HPDE6-E6E7 (cell line): ENCODE data around the gene SMYD3.
"Not testable (repeated sequence)": the region's sequence is repeated elsewhere in the genome, so short reads cannot be mapped to it uniquely, and the experiment has no call there.

Experiments used
- DNase-seq: peaks from one replicate; pipeline ENCODE4 v3.0.0; 2011; ENCODE audit warnings: missing footprints; ENCODE audit errors: extremely low spot score

Gene SMYD3

DNA sequence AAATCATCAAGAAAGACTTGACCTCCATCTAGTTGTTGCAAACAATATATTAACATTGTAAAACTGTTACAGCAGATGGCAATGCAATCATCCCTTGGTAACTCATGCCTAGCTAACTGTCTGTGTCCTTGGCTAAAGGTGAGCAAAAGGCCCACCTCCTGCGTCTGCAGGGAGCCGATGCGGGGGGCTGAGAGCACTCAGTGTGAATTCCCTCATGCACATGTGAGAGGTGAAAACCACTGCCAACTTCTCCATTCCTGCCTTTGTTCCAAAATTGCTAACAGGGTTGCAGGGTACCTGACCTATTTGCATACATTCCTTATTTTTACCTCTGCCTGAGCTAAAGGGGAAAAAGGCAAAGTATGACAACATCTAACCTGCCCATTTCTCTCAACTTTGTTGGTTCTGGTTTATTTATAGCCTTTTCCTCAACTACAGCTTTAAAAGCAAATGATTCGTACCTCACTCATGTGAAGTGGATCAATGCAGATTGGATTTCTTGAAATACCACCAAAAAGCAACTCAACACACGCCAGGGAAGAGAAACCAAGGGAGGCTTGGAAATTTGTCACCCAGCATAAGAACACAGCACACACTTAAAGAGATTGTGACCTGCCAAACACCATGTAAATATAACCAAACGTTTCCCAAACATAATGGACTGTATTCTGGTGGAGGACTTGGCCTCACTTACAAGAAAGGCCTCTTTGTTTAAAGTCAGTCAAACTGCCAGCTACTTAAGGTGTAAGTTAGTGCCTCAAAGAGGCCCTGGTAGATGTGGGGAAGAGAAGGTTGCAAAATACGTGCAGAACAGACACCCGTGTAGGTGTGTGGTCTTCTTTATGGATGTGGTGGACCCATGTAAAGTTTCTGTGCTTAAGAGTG is 651.0 kb downstream of the SMYD3 start:
- DNase-seq, result no peak

DNA sequence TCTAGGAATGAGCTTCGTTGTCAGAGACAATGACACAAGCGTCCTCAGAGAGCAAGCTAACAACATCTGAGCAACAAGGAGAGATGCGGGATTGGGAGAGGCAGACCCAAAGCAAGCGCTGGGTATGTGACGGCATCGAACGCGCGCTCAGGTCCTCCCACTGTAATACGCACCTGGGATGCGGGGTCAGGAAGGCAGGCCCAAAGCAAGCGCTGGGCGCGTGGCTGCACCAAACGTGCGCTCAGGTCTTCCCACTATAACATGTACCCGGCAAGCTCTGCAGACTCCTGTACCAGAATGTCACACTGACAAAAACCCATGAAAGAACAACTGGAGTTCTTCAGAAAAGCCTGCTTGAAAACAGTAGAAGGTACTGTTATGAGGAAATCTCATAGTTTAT is 653.8 kb downstream of the SMYD3 start:
- DNase-seq, result no peak

DNA sequence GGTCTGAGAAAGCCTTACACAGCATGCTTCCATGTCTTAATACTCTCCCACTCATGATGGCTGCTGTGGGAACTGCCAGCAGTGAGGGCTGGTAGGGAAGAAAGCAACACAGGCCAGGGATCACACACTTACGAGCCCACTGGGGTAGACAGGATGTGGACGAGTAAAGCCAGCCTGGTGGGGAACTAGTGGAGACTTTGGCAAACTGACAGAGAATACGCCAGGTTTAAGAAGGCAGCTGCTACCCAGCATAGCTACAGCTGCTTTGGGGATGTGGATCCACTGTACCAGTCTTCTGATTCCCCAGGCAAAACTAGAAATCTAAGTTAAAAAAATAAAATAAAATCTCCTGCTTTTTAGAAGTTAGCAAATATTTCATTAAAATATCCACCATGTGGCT is 664.0 kb downstream of the SMYD3 start:
- no peak for DNase-seq

DNA sequence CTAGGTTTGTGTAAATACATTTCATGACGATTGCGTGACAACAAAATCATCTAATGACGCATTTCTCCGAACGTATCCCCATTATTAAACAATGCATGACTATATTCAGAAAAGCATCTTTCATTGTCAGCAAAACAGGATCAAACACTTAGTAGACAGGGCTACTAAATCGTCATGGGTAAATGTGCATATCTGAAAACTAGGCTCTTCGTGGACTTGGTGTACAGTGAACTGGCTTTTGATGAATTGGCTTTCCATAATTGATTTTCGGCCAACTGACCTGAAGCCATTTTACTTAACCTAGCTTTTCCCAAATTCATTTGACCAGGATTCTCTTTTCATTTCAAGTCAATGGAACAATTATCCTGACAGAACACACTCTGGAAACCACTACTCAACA is 665.0 kb downstream of the SMYD3 start:
- no peak for DNase-seq

DNA sequence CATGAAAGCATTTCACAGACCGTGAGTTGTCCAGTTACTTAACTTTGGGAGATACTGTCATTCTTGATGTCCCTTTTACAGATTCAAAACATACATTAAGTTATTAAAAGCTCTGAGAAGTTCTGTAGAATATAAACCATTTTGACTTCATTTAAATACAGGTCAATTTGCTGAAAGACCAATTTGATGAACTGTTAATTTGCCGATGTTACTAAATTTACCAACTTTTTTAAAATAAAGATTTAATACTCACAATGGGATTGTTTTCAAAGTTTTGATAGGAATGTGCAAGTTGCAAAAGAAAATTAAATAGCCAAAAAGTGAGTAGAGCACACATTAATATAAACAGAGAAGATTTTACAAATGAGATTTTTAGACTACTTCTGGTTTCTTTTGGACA is 666.1 kb downstream of the SMYD3 start:
- DNase-seq, result no peak

DNA sequence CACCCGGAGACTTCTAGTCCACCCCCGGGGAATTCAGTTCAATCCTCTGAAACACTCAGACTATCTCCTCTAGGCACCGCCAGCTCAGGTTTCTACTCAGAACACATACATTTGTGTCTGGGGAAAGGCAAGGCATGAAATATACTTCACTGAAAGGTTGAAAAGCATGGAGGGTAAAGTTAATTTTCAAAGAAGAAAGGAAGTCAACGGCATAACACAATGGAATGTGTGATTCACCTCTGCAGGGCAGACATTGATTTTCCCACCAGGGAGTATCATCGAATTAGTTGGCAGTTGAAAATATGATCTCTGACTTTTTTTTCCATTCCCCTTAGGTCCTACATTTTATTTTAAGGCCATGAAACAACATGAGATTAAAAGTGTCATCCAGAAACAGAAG is 669.4 kb downstream of the SMYD3 start:
- no peak for DNase-seq

DNA sequence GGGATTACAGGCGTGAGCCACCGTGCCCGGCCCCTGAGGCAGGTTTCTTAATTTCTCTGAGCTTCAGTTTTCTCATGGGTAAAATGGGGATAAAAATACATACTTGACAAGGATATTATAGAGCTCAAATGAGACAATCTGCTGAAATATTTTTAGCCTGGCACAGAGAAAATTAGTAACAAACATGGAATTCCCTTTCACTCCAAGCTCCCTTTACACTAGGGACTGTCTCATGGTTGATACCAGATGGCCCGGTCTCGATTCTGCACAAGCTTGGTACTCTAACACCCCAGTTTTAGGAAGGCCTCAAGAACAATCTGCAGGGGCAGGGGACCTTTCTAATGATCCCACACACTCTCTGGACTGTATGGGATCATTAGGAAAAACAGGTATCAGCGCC is 671.7 kb downstream of the SMYD3 start:
- DNase-seq, result no peak

DNA sequence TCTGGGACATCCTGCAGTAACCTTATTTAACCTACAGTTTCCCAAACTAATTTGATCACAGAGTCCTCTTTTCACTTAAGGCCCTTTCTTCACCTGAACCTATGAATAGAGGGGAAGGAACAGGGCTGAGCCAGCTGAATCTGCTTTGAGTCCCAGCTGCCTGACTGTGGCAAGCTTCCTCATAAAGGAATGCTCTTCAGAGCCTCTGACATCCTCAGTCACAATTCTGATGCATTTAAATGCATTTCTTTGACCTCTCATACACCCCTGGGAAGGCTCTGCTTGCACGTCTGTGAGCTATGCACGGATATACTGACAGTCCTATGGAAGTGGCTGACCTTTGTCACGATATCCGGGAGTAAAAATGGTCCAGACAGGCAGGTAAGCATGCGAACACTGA is 673.1 kb downstream of the SMYD3 start:
- DNase-seq, result no peak

DNA sequence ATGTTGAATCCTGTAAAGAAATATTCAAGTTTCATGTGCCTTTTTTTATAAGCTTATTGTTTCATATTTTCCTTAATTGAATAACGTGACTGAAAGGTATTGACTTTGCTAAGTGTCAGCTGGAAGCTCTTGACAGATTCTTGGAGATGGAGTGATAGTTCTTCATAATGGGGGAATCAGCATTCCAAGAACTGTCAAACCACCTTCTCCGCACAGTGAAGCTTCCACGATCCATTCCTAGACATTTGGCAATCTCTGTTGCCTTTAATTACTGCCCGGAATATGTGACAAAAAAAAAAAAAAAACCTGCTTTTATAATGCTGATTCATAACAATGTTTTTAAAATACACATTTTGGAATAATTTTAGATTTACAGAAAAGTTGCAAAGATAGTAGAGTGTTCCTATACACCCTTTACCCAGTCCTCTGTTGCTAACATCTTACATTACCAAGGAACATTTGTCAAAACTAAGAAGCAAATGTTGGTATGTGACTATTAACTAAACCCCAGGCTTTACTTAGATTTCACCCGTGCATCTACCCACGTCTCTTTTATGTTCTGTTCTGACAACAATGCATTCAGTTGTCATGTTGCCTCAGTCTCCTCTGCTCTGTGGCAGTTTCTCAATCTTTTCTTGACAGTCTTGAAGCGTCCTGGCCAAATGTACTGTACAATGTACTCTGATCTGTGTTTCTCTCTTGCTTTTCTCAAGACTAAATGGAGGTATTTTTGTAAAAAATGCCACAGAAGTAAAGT is 674.1 kb downstream of the SMYD3 start:
- DNase-seq, result no peak

DNA sequence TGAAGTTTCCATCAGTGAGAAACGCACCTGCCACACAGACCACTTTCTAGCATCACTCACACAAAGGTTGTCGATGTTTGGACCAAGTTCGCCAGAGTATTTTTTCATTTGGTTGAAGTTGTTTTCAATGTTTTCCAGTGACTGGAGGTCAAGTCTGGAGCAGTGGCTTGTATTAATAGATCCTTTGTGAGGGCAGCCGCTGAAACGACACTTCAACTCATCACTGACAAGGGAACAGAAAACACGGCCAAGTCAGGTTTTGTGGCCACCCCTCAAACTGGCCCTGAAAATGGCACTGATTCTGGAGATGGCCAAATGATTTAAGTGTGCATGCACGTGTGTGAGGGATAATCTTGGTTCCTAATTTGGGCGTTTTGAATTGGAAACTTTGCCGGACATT is 675.6 kb downstream of the SMYD3 start:
- no peak for DNase-seq

DNA sequence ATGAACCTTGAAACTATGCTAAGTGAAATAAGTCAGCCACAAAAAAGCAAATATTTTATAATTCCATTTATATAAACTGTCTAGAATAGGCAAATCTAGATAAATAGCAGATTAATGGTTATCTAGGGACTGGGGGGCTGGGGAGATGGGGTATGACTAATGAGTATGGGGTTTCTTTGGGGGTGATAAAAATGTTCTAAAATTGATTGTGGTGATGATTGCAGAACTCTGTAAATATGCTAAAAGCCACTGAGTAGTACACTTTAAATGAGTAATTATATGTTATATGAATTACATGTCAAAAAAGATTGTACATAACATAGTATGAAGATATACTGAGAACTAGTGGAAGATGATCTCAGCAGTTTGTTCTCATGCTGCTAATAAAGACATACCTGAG is 677.3 kb downstream of the SMYD3 start:
- no peak for DNase-seq

DNA sequence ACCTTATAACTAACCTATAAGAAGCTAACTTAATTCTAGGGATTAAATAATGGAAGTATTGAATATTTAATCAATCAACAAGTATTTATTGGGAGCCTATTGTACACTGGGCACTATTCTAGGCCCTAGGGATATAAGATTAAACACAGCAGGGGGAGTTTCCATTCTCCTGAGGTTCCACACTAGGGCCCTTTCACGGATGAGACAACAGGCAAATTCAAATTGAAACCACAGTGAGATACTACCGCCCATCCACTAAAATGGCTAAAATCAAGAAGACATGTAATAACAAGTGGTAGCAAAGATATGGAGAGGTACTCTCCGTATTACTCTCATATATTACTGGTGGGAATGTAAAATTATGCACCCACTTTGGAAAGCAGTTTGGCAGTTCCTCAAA is 677.9 kb downstream of the SMYD3 start:
- DNase-seq, result no peak

DNA sequence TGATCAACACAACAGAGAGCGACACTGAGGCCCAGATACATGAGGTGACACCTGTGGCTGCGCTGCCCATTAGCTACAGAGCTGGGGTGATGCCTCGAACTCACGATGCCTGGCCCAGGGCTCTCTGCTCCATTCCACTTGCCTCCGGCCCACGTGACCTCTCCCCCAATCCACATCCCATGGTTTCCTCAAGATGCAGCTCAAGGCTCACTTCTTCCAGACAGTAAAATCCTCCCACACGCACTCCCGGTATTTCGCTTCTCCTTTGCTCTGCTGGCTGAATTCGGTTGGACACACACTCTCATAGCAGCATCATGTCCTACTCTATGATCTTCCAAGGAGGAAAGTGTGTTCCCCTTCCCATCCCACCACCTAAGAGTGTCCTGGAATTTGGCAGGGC is 679.8 kb downstream of the SMYD3 start:
- no peak for DNase-seq

DNA sequence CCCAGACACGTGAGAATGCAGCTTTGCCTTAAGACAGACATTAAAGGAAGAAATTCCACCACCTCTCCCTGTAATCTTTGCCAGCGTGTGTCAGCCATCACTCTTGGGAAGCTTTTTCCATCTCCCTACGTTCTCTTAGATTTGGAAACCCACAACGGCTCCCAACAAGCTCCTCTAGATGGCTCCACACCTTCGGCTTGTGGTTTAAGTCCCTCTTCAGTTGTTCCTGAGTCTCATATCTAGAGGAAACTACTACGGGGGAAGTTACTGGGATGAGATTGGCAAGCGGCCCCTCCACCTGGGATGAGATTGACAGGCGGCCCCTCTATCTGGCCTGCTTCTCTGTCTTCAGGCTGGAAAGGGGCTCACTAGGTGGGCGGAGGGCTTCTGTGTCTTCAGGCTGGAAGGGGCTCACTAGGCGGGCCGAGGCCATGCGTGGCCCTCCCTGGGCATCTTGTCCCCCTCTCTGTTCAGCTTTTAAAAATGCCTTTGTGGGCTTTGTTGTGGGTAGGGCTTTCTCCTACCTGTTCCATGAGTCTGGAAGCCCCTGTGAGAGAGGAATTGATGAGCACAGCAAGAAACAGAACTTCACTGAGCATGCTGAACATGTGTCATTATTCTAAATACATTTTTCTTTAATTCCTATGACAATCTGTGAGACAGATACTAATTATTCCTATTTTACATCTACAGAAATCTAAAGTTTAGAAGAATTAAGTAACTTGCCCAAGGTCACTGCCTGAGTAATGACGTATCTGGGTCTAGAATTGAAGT is 681.8 kb downstream of the SMYD3 start:
- DNase-seq, result no peak

DNA sequence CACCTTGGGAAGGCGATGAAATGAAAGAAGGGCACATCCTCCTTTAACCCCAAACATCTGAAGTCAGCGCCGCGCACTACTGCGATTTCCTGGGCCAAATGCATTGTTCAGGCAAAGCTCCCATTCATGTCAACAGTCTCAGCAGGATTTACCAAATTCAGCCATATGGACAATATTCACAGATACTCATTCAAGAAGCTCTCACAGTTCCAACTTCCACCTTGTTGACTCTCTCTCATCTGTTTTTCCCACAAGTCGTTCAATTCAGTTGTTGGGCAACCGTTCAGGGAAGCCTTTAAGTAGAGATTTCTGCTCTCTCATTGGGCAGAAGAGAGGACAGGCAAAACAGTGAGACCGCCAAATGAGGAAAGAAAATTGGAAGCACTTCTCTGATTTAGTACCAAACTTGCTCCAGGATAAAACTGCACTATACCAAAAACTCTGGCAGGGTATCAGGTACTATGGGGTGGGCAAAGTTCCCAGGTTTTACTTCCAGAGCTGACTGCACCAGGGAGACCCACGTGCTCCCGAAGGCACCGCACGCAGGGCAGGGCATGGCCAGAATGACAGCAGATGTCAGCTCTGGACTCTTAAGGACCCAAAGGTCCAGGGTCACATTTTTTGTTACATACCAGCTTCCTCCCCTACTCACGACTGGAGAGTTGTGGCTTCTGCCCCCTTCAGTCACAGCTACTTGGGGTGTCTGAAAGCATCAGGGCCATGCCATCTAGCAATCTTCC is 683.5 kb downstream of the SMYD3 start:
- no peak for DNase-seq

DNA sequence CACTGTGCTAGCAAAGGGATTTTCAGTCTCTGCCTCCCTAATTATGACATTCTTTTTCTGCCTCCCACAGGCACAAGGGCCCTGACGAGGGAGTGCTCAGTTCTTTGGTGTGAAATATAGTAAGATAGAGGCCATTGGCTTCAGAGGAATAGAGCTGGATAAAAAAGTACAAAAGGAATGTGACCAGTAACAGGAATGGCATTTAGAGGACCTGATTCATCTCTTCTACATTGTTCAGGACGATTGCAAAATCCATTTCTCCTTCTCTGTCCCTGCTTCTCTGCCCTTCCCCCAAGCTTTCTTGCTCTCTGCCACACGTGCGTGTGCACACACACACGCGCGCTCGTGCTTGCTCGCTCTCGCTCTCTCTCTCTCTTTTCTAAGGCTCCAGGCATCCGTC is 684.1 kb downstream of the SMYD3 start:
- DNase-seq, result peak; percentile 45

DNA sequence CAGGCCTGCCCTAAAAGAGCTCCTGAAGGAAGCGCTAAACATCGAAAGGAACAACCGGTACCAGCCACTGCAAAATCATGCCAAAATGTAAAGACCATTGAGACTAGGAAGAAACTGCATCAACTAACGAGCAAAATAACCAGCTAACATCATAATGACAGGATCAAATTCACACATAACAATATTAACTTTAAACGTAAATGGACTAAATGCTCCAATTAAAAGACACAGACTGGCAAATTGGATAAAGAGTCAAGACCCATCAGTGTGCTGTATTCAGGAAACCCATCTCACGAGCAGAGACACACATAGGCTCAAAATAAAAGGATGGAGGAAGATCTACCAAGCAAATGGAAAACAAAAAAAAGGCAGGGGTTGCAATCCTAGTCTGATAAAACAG is 688.7 kb downstream of the SMYD3 start:
- DNase-seq, result not testable (repeated sequence)

DNA sequence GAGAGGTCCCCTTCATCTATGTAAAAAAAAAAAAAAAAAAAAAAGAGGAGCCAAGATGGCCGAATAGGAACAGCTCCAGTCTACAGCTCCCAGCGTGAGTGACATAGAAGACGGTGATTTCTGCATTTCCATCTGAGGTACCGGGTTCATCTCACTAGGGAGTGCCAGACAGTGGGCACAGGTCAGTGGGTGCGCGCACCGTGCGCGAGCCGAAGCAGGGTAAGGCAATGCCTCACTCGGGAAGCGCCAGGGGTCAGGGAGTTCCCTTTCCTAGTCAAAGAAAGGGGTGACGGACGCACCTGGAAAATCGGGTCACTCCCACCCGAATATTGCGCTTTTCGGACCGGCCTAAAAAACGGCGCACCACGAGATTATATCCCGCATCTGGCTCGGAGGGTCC is 690.6 kb downstream of the SMYD3 start:
- DNase-seq, result not testable (repeated sequence)

DNA sequence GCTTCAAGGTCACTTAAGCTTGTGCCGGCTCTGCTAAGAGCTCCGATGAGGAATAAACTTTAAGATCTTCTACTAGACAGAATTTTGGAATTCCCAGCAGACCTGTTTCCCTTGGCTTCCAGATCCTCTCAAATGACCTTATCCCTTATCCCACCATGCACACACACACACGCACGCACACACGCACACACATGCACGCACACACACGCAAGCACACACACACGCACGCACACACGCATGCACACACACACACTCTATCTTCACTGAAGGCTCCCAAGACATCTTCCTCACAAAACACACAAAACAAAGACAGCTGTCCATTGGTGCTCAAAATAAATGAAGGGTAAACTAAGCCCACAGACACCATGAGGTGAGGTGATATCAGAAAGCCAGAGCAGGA is 692.4 kb downstream of the SMYD3 start:
- no peak for DNase-seq

DNA sequence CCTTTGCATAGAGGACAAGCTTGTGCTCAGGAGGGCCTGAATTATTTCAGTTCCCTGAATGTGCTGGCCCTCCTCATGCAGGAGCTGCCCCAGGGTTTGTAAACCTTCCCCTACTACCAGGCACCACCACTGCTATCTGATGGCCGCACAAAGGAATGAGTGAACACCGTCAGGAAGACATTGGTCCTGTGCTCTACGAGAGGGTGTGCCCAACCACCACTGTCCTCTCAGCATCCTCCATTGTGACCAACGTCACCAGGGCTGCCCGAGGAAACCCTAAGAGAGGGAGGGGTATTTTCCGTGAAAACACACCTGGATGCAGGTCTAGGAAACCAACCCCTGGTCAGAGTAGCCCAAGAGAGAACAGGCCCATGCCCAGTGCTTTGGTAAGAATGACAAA is 694.8 kb downstream of the SMYD3 start:
- DNase-seq, result no peak

DNA sequence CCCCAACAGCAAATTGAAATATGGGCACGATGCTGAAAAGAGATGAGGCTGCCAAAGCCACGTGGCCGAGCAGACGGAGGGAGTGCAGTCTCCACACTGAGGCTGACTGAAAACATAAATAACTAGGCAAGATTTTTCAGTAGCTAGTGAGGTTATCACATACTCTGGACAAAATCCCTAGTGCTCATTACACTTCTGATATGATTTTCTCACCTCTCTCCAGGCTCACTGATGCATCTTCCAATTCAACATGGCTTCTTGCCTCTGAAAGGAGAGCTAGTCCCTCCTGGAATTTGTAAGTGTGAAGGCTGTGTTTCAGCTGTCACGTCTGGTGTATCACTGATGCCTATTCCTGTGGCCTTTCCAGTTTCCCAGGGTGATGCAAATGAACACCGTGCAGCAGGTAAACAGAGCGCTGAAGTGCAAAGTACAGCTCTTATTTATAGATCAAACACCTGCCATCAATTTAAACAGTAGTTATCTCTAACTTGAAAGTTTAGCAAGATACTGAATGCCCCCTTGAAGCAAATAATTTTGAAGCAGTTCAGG is 696.2 kb downstream of the SMYD3 start:
- DNase-seq, result no peak
